ENCODE measurements around the gene LDLRAD4.

LDLRAD4 gene

GRCh38 chr18:13409026-13409425 lies 190.5 kb downstream of the LDLRAD4 start:
- DNase-seq (ENCODE audit: low spot score in 2 of 2) = no peak
- Mint-ChIP-seq H3K9me3 (peaks cover 5% of the 10 kb centered on the region), H3K36me3 (no peaks in the 10 kb centered on the region), H3K4me1 (no peaks in the 10 kb centered on the region), H3K4me3 (no peak overlapping the region), H3K27ac (no peak overlapping the region)
- ATAC-seq = no peak

GRCh38 chr18:13409997-13410396 lies 191.4 kb downstream of the LDLRAD4 start:
- Mint-ChIP-seq H3K9me3 (peaks cover 5% of the 10 kb centered on the region), H3K4me1 (no peaks in the 10 kb centered on the region), H3K36me3 (no peaks in the 10 kb centered on the region), H3K27ac (no peak overlapping the region), H3K4me3 (no peak overlapping the region)
- DNase-seq (ENCODE audit: low spot score in 2 of 2) = no peak
- no peak for ATAC-seq

- ATAC-seq = no peak
- no peaks in the 10 kb centered on the region for H3K36me3 Mint-ChIP-seq
- no peak overlapping the region for H3K27ac Mint-ChIP-seq
- no peaks in the 10 kb centered on the region for H3K4me1 Mint-ChIP-seq
- DNase-seq (ENCODE audit: low spot score in 2 of 2) = no peak
- no peak overlapping the region for H3K4me3 Mint-ChIP-seq
- H3K9me3 Mint-ChIP-seq = peaks cover 5% of the 10 kb centered on the region
Observed at GRCh38 chr18:13410471-13410870, 191.9 kb downstream of the LDLRAD4 start.

GRCh38 chr18:13412017-13412416 lies 193.5 kb downstream of the LDLRAD4 start:
- no peak overlapping the region for H3K27ac Mint-ChIP-seq
- ATAC-seq (no peak), DNase-seq (ENCODE audit: low spot score in 2 of 2) (no peak)
- no peaks in the 10 kb centered on the region for H3K4me1 Mint-ChIP-seq
- H3K4me3 Mint-ChIP-seq = no peak overlapping the region
- peaks cover 5% of the 10 kb centered on the region for H3K9me3 Mint-ChIP-seq
- no peaks in the 10 kb centered on the region for H3K36me3 Mint-ChIP-seq

- DNase-seq (ENCODE audit: low spot score in 2 of 2) = no peak
Observed at GRCh38 chr18:13412901-13413300, 194.3 kb downstream of the LDLRAD4 start.

GRCh38 chr18:13414102-13414501 lies 195.5 kb downstream of the LDLRAD4 start:
- peaks cover 5% of the 10 kb centered on the region for H3K9me3 Mint-ChIP-seq
- H3K4me1 Mint-ChIP-seq = no peaks in the 10 kb centered on the region
- no peaks in the 10 kb centered on the region for H3K36me3 Mint-ChIP-seq
- H3K27ac Mint-ChIP-seq = no peak overlapping the region
- DNase-seq (ENCODE audit: low spot score in 2 of 2) = no peak
- no peak for ATAC-seq
- H3K4me3 Mint-ChIP-seq = no peak overlapping the region

More at GRCh38 chr18:13412901-13413300, 194.3 kb downstream of the LDLRAD4 start:
- Mint-ChIP-seq H3K4me3 (no peak overlapping the region), H3K9me3 (peaks cover 5% of the 10 kb centered on the region), H3K4me1 (no peaks in the 10 kb centered on the region), H3K36me3 (no peaks in the 10 kb centered on the region), H3K27ac (no peak overlapping the region)
- ATAC-seq = no peak

GRCh38 chr18:13414521-13414920 lies 196.0 kb downstream of the LDLRAD4 start:
- DNase-seq (ENCODE audit: low spot score in 2 of 2) (no peak), ATAC-seq (no peak)
- H3K36me3 Mint-ChIP-seq = no peaks in the 10 kb centered on the region
- peaks cover 5% of the 10 kb centered on the region for H3K9me3 Mint-ChIP-seq
- no peak overlapping the region for H3K4me3 Mint-ChIP-seq
- no peak overlapping the region for H3K27ac Mint-ChIP-seq
- H3K4me1 Mint-ChIP-seq = no peaks in the 10 kb centered on the region

- Mint-ChIP-seq H3K4me3 (no peak overlapping the region), H3K36me3 (no peaks in the 10 kb centered on the region), H3K4me1 (no peaks in the 10 kb centered on the region), H3K27ac (no peak overlapping the region), H3K9me3 (peaks cover 5% of the 10 kb centered on the region)
- DNase-seq (ENCODE audit: low spot score in 2 of 2) (no peak), ATAC-seq (no peak)
Observed at GRCh38 chr18:13415736-13416135, 197.2 kb downstream of the LDLRAD4 start.

GRCh38 chr18:13416208-13416607 lies 197.6 kb downstream of the LDLRAD4 start:
- H3K4me3 Mint-ChIP-seq = no peak overlapping the region
- ATAC-seq (no peak), DNase-seq (ENCODE audit: low spot score in 2 of 2) (no peak)
- peaks cover 4% of the 10 kb centered on the region for H3K4me1 Mint-ChIP-seq
- no peaks in the 10 kb centered on the region for H3K36me3 Mint-ChIP-seq
- no peak overlapping the region for H3K27ac Mint-ChIP-seq
- peaks cover 5% of the 10 kb centered on the region for H3K9me3 Mint-ChIP-seq

- no peaks in the 10 kb centered on the region for H3K36me3 Mint-ChIP-seq
- DNase-seq (ENCODE audit: low spot score in 2 of 2) = no peak
- peaks cover 8% of the 10 kb centered on the region for H3K4me1 Mint-ChIP-seq
- H3K9me3 Mint-ChIP-seq = peaks cover 5% of the 10 kb centered on the region
- no peak overlapping the region for H3K27ac Mint-ChIP-seq
- H3K4me3 Mint-ChIP-seq = no peak overlapping the region
- ATAC-seq = no peak
Observed at GRCh38 chr18:13416848-13417247, 198.3 kb downstream of the LDLRAD4 start.

GRCh38 chr18:13418013-13418710 lies 199.6 kb downstream of the LDLRAD4 start:
- ATAC-seq = no peak
- no peak for DNase-seq (ENCODE audit: low spot score in 2 of 2)
- Mint-ChIP-seq H3K4me3 (no peak overlapping the region), H3K9me3 (no peaks in the 10 kb centered on the region), H3K4me1 (peaks cover 8% of the 10 kb centered on the region), H3K27ac (no peak overlapping the region), H3K36me3 (no peaks in the 10 kb centered on the region)

- ATAC-seq (peak; percentile 21), DNase-seq (ENCODE audit: low spot score in 2 of 2) (no peak)
- Mint-ChIP-seq H3K36me3 (no peaks in the 10 kb centered on the region), H3K27ac (no peak overlapping the region), H3K4me3 (no peak overlapping the region), H3K9me3 (no peaks in the 10 kb centered on the region), H3K4me1 (peaks cover 21% of the 10 kb centered on the region)
Observed at GRCh38 chr18:13420969-13421686, 202.6 kb downstream of the LDLRAD4 start.

- H3K4me1 Mint-ChIP-seq = peaks cover 21% of the 10 kb centered on the region
- no peak overlapping the region for H3K27ac Mint-ChIP-seq
- H3K36me3 Mint-ChIP-seq = no peaks in the 10 kb centered on the region
Observed at GRCh38 chr18:13422541-13423147, 204.1 kb downstream of the LDLRAD4 start.

GRCh38 chr18:13423352-13423751 lies 204.8 kb downstream of the LDLRAD4 start:
- DNase-seq (ENCODE audit: low spot score in 2 of 2) = no peak
- H3K4me3 Mint-ChIP-seq = no peak overlapping the region
- H3K4me1 Mint-ChIP-seq = peaks cover 28% of the 10 kb centered on the region
- H3K36me3 Mint-ChIP-seq = no peaks in the 10 kb centered on the region
- H3K9me3 Mint-ChIP-seq = no peaks in the 10 kb centered on the region
- no peak overlapping the region for H3K27ac Mint-ChIP-seq
- ATAC-seq = no peak

More at GRCh38 chr18:13422541-13423147, 204.1 kb downstream of the LDLRAD4 start:
- DNase-seq (ENCODE audit: low spot score in 2 of 2) (no peak), ATAC-seq (no peak)
- H3K9me3 Mint-ChIP-seq = no peaks in the 10 kb centered on the region
- H3K4me3 Mint-ChIP-seq = no peak overlapping the region

GRCh38 chr18:13424363-13424762 lies 205.8 kb downstream of the LDLRAD4 start:
- Mint-ChIP-seq H3K9me3 (no peaks in the 10 kb centered on the region), H3K27ac (no peak overlapping the region), H3K36me3 (no peaks in the 10 kb centered on the region), H3K4me1 (peaks cover 35% of the 10 kb centered on the region), H3K4me3 (no peak overlapping the region)
- DNase-seq (ENCODE audit: low spot score in 2 of 2) (no peak), ATAC-seq (no peak)
